ENCODE results near the gene CUL4A. TPM values are rescaled to one million over a fixed set of nuclear protein-coding genes. Genes with fewer than 3 reads are reported as not detected.

CUL4A gene
- total RNA-seq, 4 donors from 2014 or later, result 106 to 143 (median 122) TPM

- no peak for TF ChIP-seq CTCF (IDR thresholded peaks at IDR 0.05; ENCODE audit: low read depth)
These were observed 17.1 kb upstream of the CUL4A start for GRCh38 chr13:113192279-113192678.

- no peak for TF ChIP-seq CTCF (IDR thresholded peaks at IDR 0.05; ENCODE audit: low read depth)
These were observed 16.5 kb upstream of the CUL4A start for GRCh38 chr13:113192902-113193301.

GRCh38 chr13:113195360-113195759 is 14.1 kb upstream of the CUL4A start:
- TF ChIP-seq CTCF (IDR thresholded peaks at IDR 0.05; ENCODE audit: low read depth), result no peak

GRCh38 chr13:113196970-113197737 is 12.3 kb upstream of the CUL4A start:
- no peak for TF ChIP-seq CTCF (IDR thresholded peaks at IDR 0.05; ENCODE audit: low read depth)

- TF ChIP-seq CTCF (IDR thresholded peaks at IDR 0.05; ENCODE audit: low read depth), result no peak
These were observed 7.6 kb upstream of the CUL4A start for GRCh38 chr13:113201815-113202214.

GRCh38 chr13:113202912-113203311 is 6.5 kb upstream of the CUL4A start:
- TF ChIP-seq CTCF (IDR thresholded peaks at IDR 0.05; ENCODE audit: low read depth), result no peak

GRCh38 chr13:113203507-113204377 is 5.7 kb upstream of the CUL4A start:
- TF ChIP-seq CTCF (IDR thresholded peaks at IDR 0.05; ENCODE audit: low read depth), result no peak
